Measurements from ENCODE around the gene HDAC3.

GRCh38 chr5:141628175-141628788 is 8.4 kb downstream of the HDAC3 start:
- TF ChIP-seq CTCF (IDR thresholded peaks at IDR 0.05) (no peak), POLR2A (IDR thresholded peaks at IDR 0.05) (no peak)
